HepG2 (cell line): ENCODE measurements around the gene VSIG10L. TPM values are rescaled to one million over a fixed set of nuclear protein-coding genes. Genes with fewer than 3 reads are reported as not detected.

Source experiments
- ATRX ChIP-seq: sonication (generic); formaldehyde crosslinking; IDR thresholded peaks from 2 replicates; pipeline ENCODE4 v1.4.0; 2020; ENCODE audit warnings: missing genetic modification reagents, borderline replicate concordance
- DMTF1 ChIP-seq: sonication (generic); formaldehyde crosslinking; IDR thresholded peaks from 2 replicates; pipeline ENCODE4 v1.4.0; 2020; ENCODE audit warnings: mild to moderate bottlenecking, missing genetic modification reagents
- ELF1 ChIP-seq: sonication (generic); formaldehyde crosslinking; IDR thresholded peaks from 2 replicates; pipeline ENCODE4 v1.4.0; 2020; ENCODE audit warnings: missing genetic modification reagents
- FLYWCH1 ChIP-seq: sonication (generic); formaldehyde crosslinking; IDR thresholded peaks from 2 replicates; pipeline ENCODE4 v1.8.1; 2023; ENCODE audit warnings: mild to moderate bottlenecking, missing genetic modification reagents
- GTF2F1 ChIP-seq: fragments of 150-350 bp; IDR thresholded peaks from 2 replicates; pipeline ENCODE4 v1.6.1; 2014; ENCODE audit warnings: low read length
- HDAC2 ChIP-seq: sonication (generic); formaldehyde crosslinking; IDR thresholded peaks from 2 replicates; pipeline ENCODE4 v1.4.0; 2020; ENCODE audit warnings: missing genetic modification reagents
- HMG20A ChIP-seq: IDR thresholded peaks from 2 replicates; pipeline ENCODE4 v1.6.1; 2016; ENCODE audit warnings: borderline replicate concordance
- KDM2A ChIP-seq: sonication (generic); formaldehyde crosslinking; IDR thresholded peaks from 2 replicates; pipeline ENCODE4 v1.4.0; 2020; ENCODE audit warnings: low read depth, missing genetic modification reagents, borderline replicate concordance
- KDM4B ChIP-seq: sonication (generic); formaldehyde crosslinking; IDR thresholded peaks from 2 replicates; pipeline ENCODE4 v1.4.0; 2020; ENCODE audit warnings: missing genetic modification reagents
- MLXIP ChIP-seq: sonication (generic); formaldehyde crosslinking; IDR thresholded peaks from 2 replicates; pipeline ENCODE4 v1.9.0; 2021; ENCODE audit warnings: missing genetic modification reagents, borderline replicate concordance
- PHF21A ChIP-seq: sonication (generic); formaldehyde crosslinking; IDR thresholded peaks from 2 replicates; pipeline ENCODE4 v1.5.0; 2020; ENCODE audit warnings: mild to moderate bottlenecking, missing genetic modification reagents
- PRMT3 ChIP-seq: sonication (generic); formaldehyde crosslinking; IDR thresholded peaks from 2 replicates; pipeline ENCODE4 v1.8.1; 2022; ENCODE audit warnings: low read depth, mild to moderate bottlenecking, moderate library complexity, missing genetic modification reagents, borderline replicate concordance
- RXRB ChIP-seq: IDR thresholded peaks from 2 replicates; pipeline ENCODE4 v1.6.1; 2016; ENCODE audit warnings: borderline replicate concordance, missing genetic modification reagents, missing compliant biosample characterization
- SSRP1 ChIP-seq: IDR thresholded peaks from 2 replicates; pipeline ENCODE4 v1.6.1; 2016; ENCODE audit warnings: control low read depth
- YY1 ChIP-seq: IDR thresholded peaks from 2 replicates; pipeline ENCODE4 v1.6.1; 2011; ENCODE audit warnings: low read length, low read depth, moderate library complexity, mild to moderate bottlenecking; ENCODE audit not compliant: insufficient read depth, insufficient replicate concordance
- ZFP82 ChIP-seq: sonication (generic); formaldehyde crosslinking; IDR thresholded peaks from 2 replicates; pipeline ENCODE4 v1.5.1; 2020; ENCODE audit warnings: mild to moderate bottlenecking, missing genetic modification reagents, borderline replicate concordance
- ZNF18 ChIP-seq: sonication (generic); formaldehyde crosslinking; IDR thresholded peaks from 2 replicates; pipeline ENCODE4 v1.8.0; 2022; ENCODE audit warnings: mild to moderate bottlenecking, missing genetic modification reagents; ENCODE audit not compliant: insufficient replicate concordance
- ZNF260 ChIP-seq: sonication (generic); formaldehyde crosslinking; IDR thresholded peaks from 2 replicates; pipeline ENCODE4 v1.4.0; 2020; ENCODE audit warnings: missing genetic modification reagents, low read depth, mild to moderate bottlenecking, borderline replicate concordance
- ZNF335 ChIP-seq: sonication (generic); formaldehyde crosslinking; IDR thresholded peaks from 2 replicates; pipeline ENCODE4 v1.4.0; 2020; ENCODE audit warnings: missing genetic modification reagents
- ZNF513 ChIP-seq: sonication (generic); formaldehyde crosslinking; conservative IDR thresholded peaks from 2 replicates; pipeline ENCODE4 v1.5.0; 2020; ENCODE audit warnings: missing genetic modification reagents
- ZNF703 ChIP-seq: sonication (generic); formaldehyde crosslinking; IDR thresholded peaks from 2 replicates; pipeline ENCODE4 v1.5.1; 2020; ENCODE audit warnings: missing genetic modification reagents, mild to moderate bottlenecking, moderate library complexity, borderline replicate concordance
- polyA plus RNA-seq, 8 experiments: library from polyadenylated mRNA; depleted of rRNA in 3 of 8; stranded (reverse) in 7 of 8; unstranded in 1 of 8; fragments of >200 nt; fragmentation: Illumina TruSeq in 4 of 8; extraction: Trizol in 4 of 8; gene quantifications; 2 replicates each; pipeline versions ENCODE4 v1.2.1 to v1.2.3, GENCODE V29; 2011 to 2016; ENCODE audit warnings: low read depth in 4 of 8, missing spikeins in 1 of 8, mixed read lengths in 1 of 8; ENCODE audit not compliant: insufficient read depth in 1 of 8
- total RNA-seq, 5 experiments: library from RNA; depleted of rRNA; stranded (reverse); fragments of >200 nt; fragmentation: Illumina TruSeq; extraction: Trizol; gene quantifications; 2 replicates each; pipeline ENCODE4 v1.2.3, GENCODE V29; 2016; ENCODE audit warnings: low read depth in 1 of 5
- TF ChIP-seq, protein P1 (sequence below): IDR thresholded peaks from 2 replicates; pipeline ENCODE4 v1.6.1; 2016

VSIG10L gene
- total and polyA plus RNA-seq, 2 of the 13 experiments (the other 11 are each of a cell fraction or from before 2014, with no cell fraction given) = 2.7 to 8.5 TPM

- TF ChIP-seq MLXIP (no peak), ZNF703 (CRISPR knock-in tag) (no peak), SSRP1 (CRISPR knock-in tag) (peak; percentile 78; the same call in 1 of the 2 replicates), ATRX (CRISPR knock-in tag) (no peak), HDAC2 (CRISPR knock-in tag) (no peak), ZNF513 (no peak), GTF2F1 (no peak), PRMT3 (CRISPR knock-in tag) (no peak), KDM2A (CRISPR knock-in tag) (peak; percentile 42), ZFP82 (no peak), ZNF18 (CRISPR knock-in tag) (peak; percentile 80), DMTF1 (no peak), HMG20A (CRISPR knock-in tag) (no peak), YY1 (no peak), PHF21A (CRISPR knock-in tag) (no peak), RXRB (CRISPR knock-in tag) (peak; percentile 75), FLYWCH1 (CRISPR knock-in tag) (no peak), ZNF335 (CRISPR knock-in tag) (no peak), ZNF260 (no peak), KDM4B (CRISPR knock-in tag) (no peak), ELF1 (no peak)
- TF ChIP-seq, protein P1, sequence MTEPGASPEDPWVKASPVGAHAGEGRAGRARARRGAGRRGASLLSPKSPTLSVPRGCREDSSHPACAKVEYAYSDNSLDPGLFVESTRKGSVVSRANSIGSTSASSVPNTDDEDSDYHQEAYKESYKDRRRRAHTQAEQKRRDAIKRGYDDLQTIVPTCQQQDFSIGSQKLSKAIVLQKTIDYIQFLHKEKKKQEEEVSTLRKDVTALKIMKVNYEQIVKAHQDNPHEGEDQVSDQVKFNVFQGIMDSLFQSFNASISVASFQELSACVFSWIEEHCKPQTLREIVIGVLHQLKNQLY (CRISPR knock-in tag) = no peak
Observed at GRCh38 chr19:51354103-51354741, 12.3 kb upstream of the VSIG10L start (continued).
